Mesothelial cell of epicardium (in vitro differentiated cells): Measurements from ENCODE around the gene C8G. TPM values are rescaled to one million over a fixed set of nuclear protein-coding genes. Genes with fewer than 3 reads are reported as not detected.

ENCODE experiments used
- DNase-seq, 2 experiments: peaks; one replicate each; pipeline ENCODE4 v3.0.0; 2021; ENCODE audit warnings: low spot score in 2 of 2; ENCODE audit not compliant: unreplicated experiment in 2 of 2
- H3K27ac Mint-ChIP-seq: 2 replicates; pipeline ENCODE4 v1.8.0; 2021; ENCODE audit warnings: mixed read lengths
- H3K27me3 Mint-ChIP-seq: 2 replicates; pipeline ENCODE4 v1.8.0; 2021; ENCODE audit warnings: low read depth, mixed read lengths
- H3K36me3 Mint-ChIP-seq: 2 replicates; pipeline ENCODE4 v1.8.0; 2021; ENCODE audit warnings: mixed read lengths
- H3K4me1 Mint-ChIP-seq: 2 replicates; pipeline ENCODE4 v1.8.0; 2021; ENCODE audit warnings: mixed read lengths
- H3K4me3 Mint-ChIP-seq: 2 replicates; pipeline ENCODE4 v1.8.0; 2021; ENCODE audit warnings: mild to moderate bottlenecking, moderate library complexity, mixed read lengths
- H3K9me3 Mint-ChIP-seq: 2 replicates; pipeline ENCODE4 v1.8.0; 2021; ENCODE audit warnings: mixed read lengths
- CTCF ChIP-seq: fragments of 200-600 bp; sonication (generic); IDR thresholded peaks from one replicate; pipeline ENCODE4 v1.5.0; 2021; ENCODE audit warnings: antibody characterized with exemption; ENCODE audit not compliant: unreplicated experiment
- total RNA-seq: library from RNA; stranded (reverse); gene quantifications from 3 replicates; pipeline ENCODE4 v1.2.1, GENCODE V29; 2021

The C8G gene
- total RNA-seq, 1 donor from 2014 or later = 1.5 TPM

GRCh38 chr9:136947028-136947891 lies 2.2 kb downstream of the C8G start:
- H3K27ac Mint-ChIP-seq = no peak overlapping the region
- H3K9me3 Mint-ChIP-seq = no peaks in the 10 kb centered on the region
- no peaks in the 10 kb centered on the region for H3K27me3 Mint-ChIP-seq
- peaks cover 10% of the 10 kb centered on the region for H3K4me1 Mint-ChIP-seq
- no peaks in the 10 kb centered on the region for H3K36me3 Mint-ChIP-seq
- no peak for TF ChIP-seq CTCF
- no peak for DNase-seq
- no peak overlapping the region for H3K4me3 Mint-ChIP-seq

- H3K36me3 Mint-ChIP-seq = no peaks in the 10 kb centered on the region
- H3K27ac Mint-ChIP-seq = peak overlapping the region; percentile 76
- no peak for TF ChIP-seq CTCF
- H3K4me3 Mint-ChIP-seq = peak overlapping the region; percentile 38
- H3K9me3 Mint-ChIP-seq = no peaks in the 10 kb centered on the region
- no peak for DNase-seq
- no peaks in the 10 kb centered on the region for H3K27me3 Mint-ChIP-seq
- H3K4me1 Mint-ChIP-seq = peaks cover 10% of the 10 kb centered on the region
These were observed 3.0 kb downstream of the C8G start for GRCh38 chr9:136947955-136948510.

- no peaks in the 10 kb centered on the region for H3K36me3 Mint-ChIP-seq
- peaks cover 10% of the 10 kb centered on the region for H3K4me1 Mint-ChIP-seq
- H3K9me3 Mint-ChIP-seq = no peaks in the 10 kb centered on the region
- TF ChIP-seq CTCF = no peak
- peak overlapping the region; percentile 96 for H3K27ac Mint-ChIP-seq
- H3K4me3 Mint-ChIP-seq = peak overlapping the region; percentile 71
- no peak for DNase-seq
- no peaks in the 10 kb centered on the region for H3K27me3 Mint-ChIP-seq
These were observed 4.3 kb downstream of the C8G start for GRCh38 chr9:136949239-136949816.

- Mint-ChIP-seq H3K27me3 (no peaks in the 10 kb centered on the region), H3K4me3 (peak overlapping the region; percentile 72), H3K4me1 (peaks cover 7% of the 10 kb centered on the region), H3K36me3 (no peaks in the 10 kb centered on the region), H3K27ac (peak overlapping the region; percentile 96), H3K9me3 (no peaks in the 10 kb centered on the region)
- peak; percentile 88 to 97 for DNase-seq
- no peak for TF ChIP-seq CTCF
These were observed 5.0 kb downstream of the C8G start for GRCh38 chr9:136949817-136950655.

GRCh38 chr9:136950656-136951276 lies 5.7 kb downstream of the C8G start:
- no peaks in the 10 kb centered on the region for H3K36me3 Mint-ChIP-seq
- H3K9me3 Mint-ChIP-seq = no peaks in the 10 kb centered on the region
- H3K4me3 Mint-ChIP-seq = peak overlapping the region; percentile 72
- H3K4me1 Mint-ChIP-seq = peaks cover 7% of the 10 kb centered on the region
- no peaks in the 10 kb centered on the region for H3K27me3 Mint-ChIP-seq
- TF ChIP-seq CTCF = no peak
- peak overlapping the region; percentile 92 for H3K27ac Mint-ChIP-seq
- DNase-seq = no peak
